GM21529 (cell line): ENCODE data around the gene FHOD3.
A peak's percentile ranks its signal among the peaks of the same experiment; 100 is the strongest.
"Not testable (repeated sequence)": the region's sequence is repeated elsewhere in the genome, so short reads cannot be mapped to it uniquely, and the experiment has no call there.

Experiments used
- ATAC-seq: cut with Tn5 transposase; IDR thresholded peaks from one replicate; pipeline ENCODE4 v1.9.1; 2021; ENCODE audit not compliant: unreplicated experiment

The FHOD3 gene

DNA sequence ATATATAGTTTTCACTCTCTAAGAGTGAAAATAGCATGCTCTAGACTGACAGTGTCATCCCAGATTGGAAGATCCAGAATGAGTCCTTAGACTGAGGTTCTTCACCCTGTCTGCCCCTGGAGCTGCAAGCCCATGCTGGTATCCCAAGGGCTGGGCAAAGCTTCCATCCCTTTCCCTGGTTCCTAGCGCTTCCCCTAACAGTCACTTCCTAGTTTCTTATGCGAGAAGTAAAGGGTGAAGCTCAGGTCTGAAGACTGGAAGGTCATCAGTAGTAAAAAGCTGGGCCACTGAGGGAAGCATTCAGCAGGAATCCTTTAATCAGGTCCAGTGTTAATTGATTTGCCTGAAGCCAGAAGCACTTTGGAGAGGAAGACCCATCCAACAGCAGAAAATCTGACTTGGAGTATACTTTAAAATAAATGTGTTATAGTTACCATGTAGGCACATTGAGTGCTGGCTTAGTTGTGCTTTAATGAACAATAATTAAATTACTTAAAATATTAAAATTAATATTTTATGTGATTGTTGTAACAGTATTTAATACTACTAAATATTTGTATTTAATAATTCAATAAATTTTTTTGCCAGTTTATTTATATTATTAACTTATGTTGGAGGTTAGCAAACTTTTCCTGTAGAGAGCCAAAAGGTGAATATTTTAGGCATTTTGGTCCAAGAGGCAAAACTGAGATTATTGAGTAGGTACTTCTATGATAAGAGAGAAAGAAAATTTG lies 237.9 kb downstream of the FHOD3 start:
- no peak for ATAC-seq

DNA sequence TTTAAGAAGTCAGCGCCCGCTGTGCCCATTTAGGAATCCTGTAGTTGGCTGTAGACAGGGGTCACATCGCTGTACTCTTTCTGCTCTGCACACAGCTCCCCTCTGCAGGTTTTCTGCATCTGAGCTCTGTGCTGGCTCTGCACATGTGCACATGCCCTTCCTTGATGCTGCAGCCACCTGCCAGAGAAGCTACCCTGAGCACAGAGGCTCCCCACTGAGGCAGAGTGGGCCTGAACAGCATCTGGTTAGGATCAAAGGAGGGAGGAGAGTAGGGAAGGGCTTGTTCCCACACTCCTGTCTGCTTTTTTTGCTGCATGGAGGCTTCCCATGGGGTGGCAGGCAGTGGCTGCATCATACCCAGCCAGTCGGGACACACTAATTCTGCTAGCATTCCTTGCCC lies 238.9 kb downstream of the FHOD3 start:
- no peak for ATAC-seq

DNA sequence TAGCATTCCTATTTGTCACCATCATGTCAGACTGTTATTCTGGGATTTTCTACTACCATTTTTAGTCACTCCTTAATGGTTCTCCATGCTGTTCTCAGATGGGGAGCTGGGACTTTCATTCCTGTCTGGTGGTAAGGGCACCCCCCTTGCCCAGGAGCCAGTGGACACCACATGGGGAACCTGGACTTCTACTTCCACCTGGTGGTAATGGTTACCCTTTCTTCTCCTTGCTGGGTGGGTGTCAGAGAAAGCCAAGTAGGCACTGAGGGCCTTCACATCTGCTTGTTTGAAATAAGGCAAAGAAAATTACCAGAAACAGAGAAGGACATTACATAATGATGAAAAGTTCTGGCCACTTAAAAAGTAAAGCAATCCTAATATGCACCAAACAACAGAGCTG lies 239.8 kb downstream of the FHOD3 start:
- no peak for ATAC-seq

DNA sequence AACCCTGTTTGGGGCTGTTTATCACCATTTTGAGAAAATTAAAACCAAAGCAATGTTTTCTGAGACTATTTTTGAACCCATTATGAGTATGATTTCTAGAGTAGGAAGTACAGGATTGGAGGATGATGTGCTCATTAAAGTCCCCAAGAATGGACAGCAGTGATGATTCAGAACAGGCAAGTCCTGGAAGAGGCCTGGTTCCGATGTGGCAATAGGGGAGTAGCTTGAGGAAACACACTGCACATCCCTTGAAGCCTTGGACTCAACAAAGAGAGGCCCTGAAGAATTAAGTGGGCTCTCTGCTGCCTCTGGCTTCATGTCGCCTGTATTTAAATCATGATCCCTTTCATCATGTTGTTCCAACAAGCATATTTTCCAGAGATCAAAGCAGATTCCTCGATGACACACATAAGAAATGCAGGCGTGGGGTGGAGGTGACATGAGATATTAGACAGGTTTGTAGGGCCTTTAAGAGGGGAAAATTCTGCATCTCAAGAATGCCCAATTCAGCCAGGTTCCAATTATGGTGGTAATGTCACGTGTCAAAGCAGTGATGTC lies 242.2 kb downstream of the FHOD3 start:
- no peak for ATAC-seq

DNA sequence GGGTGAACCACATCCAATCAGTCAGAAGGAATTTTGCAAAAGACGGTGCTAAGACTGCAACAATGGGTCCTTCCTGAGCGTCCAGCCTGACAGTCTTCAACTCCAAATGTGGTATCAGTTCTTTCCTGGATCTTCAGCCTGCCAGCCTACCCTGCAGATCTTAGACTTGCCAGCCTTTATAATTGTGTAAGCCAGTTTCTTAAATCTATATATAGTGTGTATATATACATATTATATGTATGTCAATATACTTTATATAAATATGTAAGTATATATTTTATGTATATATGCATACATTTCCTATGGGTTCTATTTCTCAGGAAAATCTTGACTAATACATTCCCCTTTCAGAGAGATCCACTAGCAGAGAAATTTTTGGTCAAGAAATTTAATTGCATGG lies 245.5 kb downstream of the FHOD3 start:
- no peak for ATAC-seq

DNA sequence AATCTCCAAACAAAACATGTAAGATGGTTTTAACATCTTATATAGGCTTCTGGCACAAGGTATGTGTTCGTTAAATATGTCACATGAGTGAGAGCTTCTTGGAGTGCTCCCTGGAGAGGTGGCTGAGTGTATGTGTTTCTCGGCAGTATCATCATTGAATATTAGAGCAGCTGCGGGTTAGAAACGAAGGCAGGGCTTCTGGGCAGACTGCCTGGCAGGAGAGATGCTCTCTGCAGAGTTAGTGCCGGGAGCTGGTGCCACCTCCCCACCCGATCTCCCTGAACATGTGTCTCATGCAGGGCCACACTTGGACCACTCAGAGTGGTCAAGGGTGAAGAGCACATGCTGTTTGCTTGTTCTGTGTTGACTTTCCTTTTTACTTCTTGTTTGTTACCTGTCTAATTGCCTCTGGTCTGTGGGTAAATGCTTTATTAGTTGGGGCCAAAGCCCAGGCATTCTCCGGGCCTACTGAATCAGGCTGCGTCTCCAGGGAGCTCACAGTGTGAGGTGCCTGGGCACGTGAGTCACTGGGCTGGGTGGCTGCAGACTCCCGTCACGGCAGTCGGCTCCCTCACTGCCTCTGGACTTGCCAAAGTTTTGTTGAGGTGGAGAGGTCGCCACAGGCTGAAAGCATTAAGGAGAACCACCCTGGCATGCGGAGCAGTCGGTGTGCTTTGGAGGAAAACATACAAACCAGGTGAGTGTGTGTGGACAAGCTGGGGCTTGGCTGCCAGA lies 246.6 kb downstream of the FHOD3 start:
- no peak for ATAC-seq

DNA sequence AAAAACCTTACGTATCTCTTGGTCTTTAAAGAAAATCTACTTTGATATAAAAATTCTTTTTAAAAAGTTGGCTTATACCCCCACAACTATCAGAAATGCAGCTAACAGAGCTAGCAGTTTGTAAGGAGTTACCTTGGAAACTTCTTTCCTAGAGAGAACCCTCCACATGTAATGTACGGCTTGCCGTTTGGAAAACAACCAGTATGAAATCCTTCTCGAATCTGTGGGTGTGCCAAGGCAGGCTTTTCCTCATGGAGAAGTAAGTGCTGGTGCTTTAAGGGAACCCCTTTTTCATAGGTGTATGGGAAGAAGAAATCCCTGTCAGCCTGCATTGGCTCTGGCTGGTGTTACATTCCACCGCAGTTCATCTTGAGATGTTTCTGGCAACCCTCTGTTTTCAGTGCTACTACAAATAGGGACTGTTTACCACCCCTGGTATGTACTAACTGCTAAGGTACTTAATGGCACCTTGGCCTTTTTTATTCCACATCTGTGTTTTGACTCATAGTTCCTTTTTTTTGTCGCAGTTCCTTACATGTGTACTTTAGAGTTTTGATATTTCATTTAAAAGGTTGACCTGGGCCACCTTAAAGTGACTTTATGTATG lies 248.4 kb downstream of the FHOD3 start:
- ATAC-seq = no peak

DNA sequence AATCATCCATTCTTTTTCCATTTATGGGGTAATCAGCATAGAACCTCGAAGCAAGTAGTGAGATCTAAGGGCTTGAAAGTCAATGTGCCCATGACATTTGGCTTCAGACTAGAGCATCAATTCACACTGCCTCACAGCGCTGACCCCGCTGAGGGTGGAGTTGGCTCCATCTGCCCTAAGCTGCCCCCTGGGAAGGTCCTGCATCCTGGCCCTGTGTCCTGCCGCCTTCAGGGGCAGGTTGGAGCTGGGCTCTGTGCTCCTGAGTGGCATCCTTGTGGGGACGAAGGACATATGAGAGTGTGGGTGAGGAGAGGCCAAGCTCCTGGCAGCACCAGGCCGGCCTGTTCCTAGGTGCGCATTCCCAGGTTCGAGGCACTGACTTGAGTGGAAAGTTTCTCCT lies 249.4 kb downstream of the FHOD3 start:
- ATAC-seq = no peak

DNA sequence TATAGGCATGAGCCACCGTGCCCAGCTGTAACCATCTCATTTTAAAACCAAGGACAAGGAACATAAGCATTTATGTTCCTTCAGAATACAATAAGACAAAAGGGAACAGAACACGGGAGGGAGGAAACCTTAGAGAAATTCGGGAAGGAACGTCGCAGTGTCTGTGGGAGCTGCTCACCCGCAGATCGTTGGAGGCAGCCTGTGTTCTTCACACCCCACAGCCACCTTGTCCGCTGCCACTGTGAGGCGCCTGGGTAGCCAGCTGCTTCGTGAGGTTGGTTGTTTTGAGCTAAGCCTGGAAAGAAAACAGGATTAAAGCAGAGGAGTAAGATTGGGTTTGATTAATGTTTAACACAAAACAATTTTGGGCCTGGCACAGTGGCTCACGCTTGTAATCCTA lies 250.0 kb downstream of the FHOD3 start:
- no peak for ATAC-seq

DNA sequence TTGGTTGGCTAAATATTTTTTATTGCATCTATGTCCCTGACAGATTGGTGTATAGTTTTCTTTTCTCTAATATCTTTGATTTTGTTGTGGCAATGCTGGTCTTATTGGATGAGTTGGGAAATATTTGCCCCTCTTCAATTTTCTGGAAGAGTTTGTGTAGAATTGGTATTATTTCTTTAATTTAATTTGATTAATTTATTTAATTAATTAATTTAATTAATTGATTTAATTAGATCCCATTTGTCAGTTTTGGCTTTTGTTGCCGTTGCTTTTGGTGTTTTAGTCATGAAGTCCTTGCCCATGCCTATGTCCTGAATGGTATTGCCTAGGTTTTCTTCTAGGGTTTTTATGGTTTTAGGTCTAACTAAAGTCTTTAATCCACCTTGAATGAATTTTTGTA lies 253.8 kb downstream of the FHOD3 start:
- ATAC-seq = not testable (repeated sequence)

DNA sequence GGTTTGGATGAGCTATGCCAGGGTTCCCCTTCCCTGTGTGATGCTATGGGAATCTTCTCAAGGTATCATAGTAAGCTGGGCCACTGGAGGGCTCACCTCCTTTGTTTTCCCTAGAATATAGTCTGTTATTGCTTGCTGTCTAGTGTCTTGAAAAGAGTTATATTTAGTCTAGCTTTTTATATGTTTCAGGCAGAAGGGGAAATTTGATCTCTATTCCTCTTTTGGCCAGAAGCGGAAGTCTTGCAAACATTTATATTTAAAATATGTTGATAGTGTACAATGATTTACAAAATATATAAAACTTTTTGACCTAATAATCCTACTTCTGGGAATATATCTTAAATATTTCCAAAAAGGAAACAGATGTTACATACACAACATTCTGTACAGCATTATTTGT lies 260.7 kb downstream of the FHOD3 start:
- ATAC-seq = no peak

DNA sequence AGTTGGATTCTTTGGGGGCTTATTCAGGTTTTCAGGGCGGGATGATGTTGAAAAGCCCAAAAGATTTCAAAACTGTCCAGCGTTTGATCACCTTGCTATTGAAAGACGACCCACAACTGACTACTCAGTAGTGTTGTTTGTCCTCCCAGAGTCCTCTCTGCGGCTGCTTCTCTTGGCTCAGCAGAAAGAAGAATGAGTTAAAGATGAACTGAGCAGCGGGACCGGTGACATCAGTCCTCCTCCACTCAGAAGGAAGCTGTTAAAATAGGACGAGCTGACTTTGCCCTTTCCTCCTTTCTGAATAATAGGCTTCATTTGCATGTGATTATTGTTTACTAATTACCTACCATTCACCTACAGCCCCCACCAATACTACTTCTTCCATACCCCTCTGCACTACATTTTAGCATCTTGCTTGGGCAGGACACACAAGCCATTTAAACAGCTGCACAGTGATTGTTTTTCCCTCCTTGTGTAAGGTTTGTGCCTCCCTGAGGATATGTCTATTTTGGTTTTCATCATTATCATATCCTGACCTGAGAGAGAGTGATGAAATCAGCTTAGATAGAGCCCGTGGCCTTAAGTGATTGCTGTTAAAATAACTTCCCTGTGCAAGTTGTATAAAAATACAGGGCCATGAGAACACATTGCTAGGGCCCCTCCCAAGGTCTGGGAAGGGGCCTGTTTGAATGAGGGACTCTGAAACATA lies 261.8 kb downstream of the FHOD3 start:
- ATAC-seq = no peak

DNA sequence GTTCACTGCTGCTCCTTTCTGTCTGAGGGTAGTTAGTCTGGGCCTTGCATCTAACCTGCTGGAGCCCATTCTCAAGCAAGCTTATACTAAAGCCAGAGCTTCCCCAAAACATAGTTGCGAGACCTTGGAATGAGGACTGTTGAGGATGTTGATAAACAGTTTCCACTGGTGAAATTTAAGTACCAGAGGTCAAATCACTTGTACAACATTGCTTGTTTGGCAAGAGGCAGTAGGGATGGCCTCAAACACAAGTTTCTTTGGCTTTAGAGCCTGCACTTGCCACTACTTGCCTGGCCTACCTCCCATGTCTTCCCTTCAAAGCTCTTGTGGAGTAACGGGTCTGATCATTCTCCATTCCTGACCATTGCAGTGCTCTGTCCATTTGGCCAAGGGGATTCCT lies 262.7 kb downstream of the FHOD3 start:
- no peak for ATAC-seq

DNA sequence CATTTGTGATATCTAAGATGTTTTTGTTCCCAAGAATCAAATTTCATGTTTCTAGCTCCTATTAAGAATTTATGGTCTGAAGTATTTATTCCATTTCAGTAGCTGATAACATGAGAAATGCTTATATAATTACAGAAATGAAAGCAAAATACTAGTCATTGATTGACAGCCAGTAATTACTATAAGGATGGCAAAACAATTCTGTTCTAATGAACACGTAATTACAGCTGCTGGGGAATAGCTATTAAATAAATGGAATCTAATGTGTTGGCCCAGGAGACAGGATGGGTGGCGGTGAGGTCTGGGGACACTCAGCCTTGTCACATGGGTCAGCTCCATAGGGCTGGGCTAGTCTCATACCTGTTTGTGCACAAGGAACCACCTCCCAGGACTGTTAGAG lies 263.5 kb downstream of the FHOD3 start:
- ATAC-seq = no peak

DNA sequence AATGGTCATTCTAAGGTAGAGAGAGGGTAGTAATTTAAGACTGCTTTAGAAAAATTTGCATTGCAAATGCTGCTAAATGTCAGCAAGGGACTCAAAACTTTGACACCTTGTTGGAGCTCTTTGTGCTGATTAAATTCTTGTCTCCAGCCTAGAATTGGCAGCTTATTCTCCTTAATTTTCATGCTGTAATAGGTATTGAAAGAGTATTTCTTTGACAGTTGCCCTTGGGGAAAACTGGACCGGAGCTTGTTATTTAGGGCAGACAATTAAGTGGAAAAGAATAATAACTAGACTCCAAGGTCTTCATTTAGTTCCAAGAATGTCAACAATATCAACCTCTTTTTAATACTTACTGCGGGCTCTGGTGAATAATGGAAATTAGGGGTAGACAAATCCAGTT lies 267.3 kb downstream of the FHOD3 start:
- ATAC-seq = no peak

DNA sequence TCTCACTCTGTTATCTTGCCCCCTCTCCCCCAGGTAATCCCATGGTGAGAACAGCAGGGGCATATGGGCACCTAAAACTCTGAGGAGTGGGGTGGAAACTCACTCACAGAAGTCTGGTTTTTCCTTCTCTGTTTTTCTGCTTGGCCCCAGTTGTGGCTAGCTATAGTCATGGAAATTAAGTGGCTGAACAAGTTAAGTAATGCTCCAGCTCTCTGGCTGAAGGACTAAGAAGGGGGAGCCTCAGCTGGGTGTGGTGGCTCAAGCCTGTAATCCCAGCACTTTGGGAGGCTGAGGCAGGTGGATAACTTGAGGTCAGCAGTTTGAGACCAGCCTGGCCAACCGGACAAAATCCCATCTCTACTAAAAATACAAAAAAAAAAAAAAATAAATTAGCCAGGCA lies 270.3 kb downstream of the FHOD3 start:
- no peak for ATAC-seq

DNA sequence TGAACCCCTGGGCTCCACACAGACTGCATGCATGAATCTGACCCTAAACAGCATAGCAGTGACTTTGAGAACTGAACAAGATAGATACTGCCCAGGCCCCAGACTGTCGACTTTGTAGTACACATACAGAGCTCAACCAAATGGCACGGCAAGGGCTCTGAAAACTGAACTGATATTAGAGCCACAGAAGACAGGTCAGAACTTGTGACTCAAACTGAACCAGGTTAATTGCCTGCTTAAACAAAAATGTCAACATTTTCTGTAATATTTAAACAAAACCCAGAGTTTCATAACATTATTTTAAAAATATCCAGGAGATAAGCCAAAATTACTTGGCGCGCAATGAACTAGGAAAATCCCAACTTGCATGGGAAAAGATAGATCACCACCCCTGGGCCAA lies 271.0 kb downstream of the FHOD3 start:
- no peak for ATAC-seq

DNA sequence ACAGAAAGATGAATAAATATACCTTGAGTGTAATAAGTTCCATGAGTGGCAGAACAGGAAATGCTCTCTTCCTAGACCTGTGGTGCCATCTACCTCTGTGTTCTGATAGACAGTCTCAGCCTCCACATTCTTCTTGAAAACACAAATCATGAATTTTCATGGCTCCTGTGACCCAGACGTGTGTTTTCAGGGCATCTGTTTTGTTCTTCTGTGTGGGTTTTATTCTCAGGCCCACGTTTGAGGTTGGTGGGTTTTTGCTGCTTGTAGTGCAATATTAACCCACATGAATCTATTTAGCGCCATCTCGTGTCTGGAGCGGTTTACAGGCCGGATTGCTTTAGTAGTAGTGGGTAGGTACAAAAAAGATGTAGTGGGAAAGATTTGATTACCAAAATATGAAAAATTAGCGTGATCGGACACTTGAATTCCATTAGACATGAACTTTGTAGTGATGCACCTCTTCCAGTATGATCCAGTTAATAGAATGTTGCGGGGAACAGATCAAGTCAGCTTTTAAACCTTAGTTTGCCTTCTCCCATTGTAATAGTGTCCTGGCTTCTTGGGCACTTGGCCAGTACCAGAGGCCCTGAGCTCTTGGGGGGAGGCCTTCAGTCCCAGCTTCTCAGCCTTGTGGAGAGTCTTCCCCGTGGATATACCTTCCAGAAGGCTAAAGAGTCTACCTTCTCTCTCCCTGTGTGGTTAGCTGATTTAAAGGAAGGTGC lies 274.8 kb downstream of the FHOD3 start:
- peak; percentile 58 for ATAC-seq

DNA sequence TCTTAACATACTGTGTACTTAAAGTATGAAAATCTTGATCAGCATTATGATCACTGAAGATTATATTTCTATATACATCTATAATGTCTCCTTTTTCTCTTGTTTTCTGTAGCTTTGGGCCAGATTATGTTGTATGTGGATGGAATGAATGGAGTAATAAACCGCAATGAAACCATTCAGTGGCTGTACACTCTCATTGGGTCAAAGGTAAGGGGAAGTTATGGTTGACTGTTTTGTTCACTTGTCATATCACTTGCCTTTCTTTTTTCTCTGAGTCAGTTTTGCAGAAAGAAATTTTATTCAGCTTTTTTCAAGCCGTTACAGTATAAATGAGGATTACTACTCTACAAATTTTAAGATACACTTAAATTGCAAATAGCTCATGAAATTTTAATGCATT lies 278.8 kb downstream of the FHOD3 start:
- no peak for ATAC-seq

DNA sequence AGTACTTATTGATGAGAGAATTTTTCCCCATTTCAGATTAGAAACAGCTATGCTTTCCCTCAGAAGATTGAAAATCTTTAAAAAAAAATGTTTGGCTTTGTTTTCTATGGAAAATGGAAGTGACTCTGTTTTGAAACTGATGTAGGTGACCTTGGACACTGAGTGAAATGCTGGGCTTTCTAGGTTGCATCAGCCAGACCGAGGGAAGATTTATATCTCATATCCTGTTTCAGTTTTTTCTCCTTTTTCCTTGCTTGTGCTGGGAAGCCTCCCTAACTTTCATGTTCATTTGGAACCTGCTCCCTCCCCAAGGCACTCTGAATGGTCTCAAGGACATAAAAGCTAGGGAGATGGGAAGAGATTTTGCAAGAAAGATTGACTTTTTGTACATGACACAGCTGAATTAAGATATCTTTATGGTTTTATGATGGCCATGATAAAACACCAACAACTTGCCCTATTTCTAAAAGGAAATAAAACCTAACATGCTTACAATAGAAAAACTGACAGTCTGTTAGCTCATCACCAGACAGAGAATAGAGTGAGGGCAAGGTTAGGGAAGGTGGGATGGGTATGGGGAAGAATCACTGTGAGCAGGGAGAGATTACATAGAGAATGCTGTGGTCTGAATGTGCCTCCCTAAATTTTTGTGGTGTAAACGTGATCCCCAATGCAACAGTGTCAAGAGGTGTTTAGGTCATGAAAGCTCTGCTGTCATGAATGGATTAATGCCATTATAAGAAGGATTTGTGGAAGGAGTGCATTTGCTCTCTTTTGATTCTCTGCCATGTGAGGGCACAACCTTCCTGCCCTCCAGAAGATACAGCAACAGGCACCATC lies 281.6 kb downstream of the FHOD3 start:
- ATAC-seq = no peak
